Stimulated activated CD8-positive, alpha-beta memory T cell treated with anti-CD3 and anti-CD28 coated beads, Interleukin-12 subunit alpha, Interleukin-12 subunit beta, amount 100 ng/mL, for 24 hours (primary cell): ENCODE measurements around the gene DERL2.

Source experiments
- DNase-seq: peaks from one replicate; pipeline ENCODE4 v3.0.0-alpha.2; 2020; ENCODE audit errors: extremely low read depth

The DERL2 gene

GRCh38 chr17:5485270-5486205 is at the start of gene DERL2:
TSS of gene DERL2 (minus strand) at chr17:5486178. CDS start at chr17:5486161, 17 bp downstream.
- no peak for DNase-seq

- no peak for DNase-seq
Observed at GRCh38 chr17:5535436-5535835, 49.5 kb upstream of the DERL2 start.

GRCh38 chr17:5533486-5534315 is 47.7 kb upstream of the DERL2 start:
- no peak for DNase-seq

- DNase-seq = no peak
Observed at GRCh38 chr17:5532581-5532980, 46.6 kb upstream of the DERL2 start.

- DNase-seq = no peak
Observed at GRCh38 chr17:5531085-5531418, 45.1 kb upstream of the DERL2 start.

GRCh38 chr17:5530265-5531084 is 44.5 kb upstream of the DERL2 start:
- no peak for DNase-seq

GRCh38 chr17:5527601-5528250 is 41.7 kb upstream of the DERL2 start:
- DNase-seq = no peak

- DNase-seq = peak; percentile 35
Observed at GRCh38 chr17:5526821-5527598, 41.0 kb upstream of the DERL2 start.

- no peak for DNase-seq
Observed at GRCh38 chr17:5523249-5523648, 37.3 kb upstream of the DERL2 start.

- no peak for DNase-seq
Observed at GRCh38 chr17:5522476-5522875, 36.5 kb upstream of the DERL2 start.

GRCh38 chr17:5516060-5516792 is 30.2 kb upstream of the DERL2 start:
- no peak for DNase-seq

GRCh38 chr17:5514976-5515375 is 29.0 kb upstream of the DERL2 start:
- DNase-seq = no peak

GRCh38 chr17:5513628-5514027 is 27.6 kb upstream of the DERL2 start:
- DNase-seq = no peak

- no peak for DNase-seq
Observed at GRCh38 chr17:5511401-5512225, 25.6 kb upstream of the DERL2 start.

- no peak for DNase-seq
Observed at GRCh38 chr17:5510771-5511170, 24.8 kb upstream of the DERL2 start.

- no peak for DNase-seq
Observed at GRCh38 chr17:5509482-5509881, 23.5 kb upstream of the DERL2 start.

GRCh38 chr17:5508810-5509209 is 22.8 kb upstream of the DERL2 start:
- DNase-seq = no peak

GRCh38 chr17:5506307-5506706 is 20.3 kb upstream of the DERL2 start:
- DNase-seq = no peak

- no peak for DNase-seq
Observed at GRCh38 chr17:5502552-5502951, 16.6 kb upstream of the DERL2 start.
